ENCODE results near the gene TBC1D20. TPM values are rescaled to one million over a fixed set of nuclear protein-coding genes. Genes with fewer than 3 reads are reported as not detected.

TBC1D20 gene
- total and polyA plus RNA-seq, 2 of the 4 experiments (the other 2 are of a cell fraction), result 39.1 to 42.8 TPM

GRCh38 chr20:412081-412480, 50.3 kb downstream of the TBC1D20 start:
- Histone ChIP-seq H3K79me1 (ENCODE audit: low read depth in 1 of 2, low read length in 2 of 2) (peaks cover 26 to 65% of the 10 kb centered on the region in 2 experiments), H2BK15ac (ENCODE audit: low read depth, low read length) (no peak overlapping the region), H3K56ac (ENCODE audit: extremely low read depth, insufficient read depth, low read length) (no peak overlapping the region), H2AK9ac (replicated peaks; ENCODE audit: low read depth, low read length, poor library complexity) (no peak overlapping the region), H3K27me3 (ENCODE audit: control insufficient read depth, insufficient read depth, low read length) (no peaks in the 10 kb centered on the region), H2BK5ac (ENCODE audit: low read depth, low read length, poor library complexity, severe bottlenecking) (no peak overlapping the region), H3K4me3 (ENCODE audit: insufficient read depth, low read depth, low read length) (no peak overlapping the region), H3K18ac (ENCODE audit: low read depth, low read length) (no peak overlapping the region), H3K36me3 (ENCODE audit: control insufficient read depth, insufficient read depth, low read length) (peaks cover 15% of the 10 kb centered on the region), H3K27ac (ENCODE audit: insufficient read depth, low read length) (no peak overlapping the region), H4K8ac (ENCODE audit: low read depth in 2 of 2, low read length in 2 of 2) (no peak overlapping the region), H3K9me3 (ENCODE audit: control insufficient read depth, insufficient read depth, low read length) (no peaks in the 10 kb centered on the region), H3K9ac (ENCODE audit: low read depth, low read length) (no peak overlapping the region), H3K23ac (ENCODE audit: low read depth, low read length) (no peak overlapping the region), H2BK120ac (ENCODE audit: low read depth, low read length) (no peak overlapping the region), H2BK20ac (ENCODE audit: low read depth, low read length) (no peak overlapping the region), H3K9me1 (ENCODE audit: insufficient read depth, low read length) (peaks cover 11% of the 10 kb centered on the region; the same call in 1 of the 2 replicates), H4K5ac (ENCODE audit: low read depth, low read length) (no peak overlapping the region), H4K91ac (ENCODE audit: insufficient read depth, low read depth, low read length) (no peak overlapping the region), H4K20me1 (ENCODE audit: insufficient read depth, low read length) (peaks cover 24% of the 10 kb centered on the region; the same call in 1 of the 2 replicates), H3K4ac (ENCODE audit: low read depth, low read length) (no peak overlapping the region), H3K14ac (replicated peaks; ENCODE audit: low read depth, low read length) (no peak overlapping the region), H2AFZ (replicated peaks; ENCODE audit: low read length, poor library complexity) (no peak overlapping the region), H2AK5ac (ENCODE audit: low read depth, low read length) (no peak overlapping the region), H3K4me1 (ENCODE audit: control insufficient read depth, insufficient read depth, low read length) (peaks cover 16% of the 10 kb centered on the region), H3K4me2 (ENCODE audit: low read depth, low read length) (no peak overlapping the region)
- dilution Hi-C loops (cut with HindIII; ENCODE audit: low sequenced_read_pairs, unreplicated experiment), result no loop called here
- CTCF ChIA-PET, result no interaction called here
- DNase-seq (no peak), ATAC-seq (ENCODE audit: low read depth) (no peak)
- no TSS peak for BruUV-seq (replicated peaks)
- intact Hi-C loops (cut with micrococcal nuclease), result no loop called here
- POLR2A ChIA-PET (ENCODE audit: unreplicated experiment), result no interaction called here
- in situ Hi-C loops (cut with MboI; ENCODE audit: low sequenced_read_pairs), result no loop called here
- WGBS, 2 experiments (ENCODE audit: extremely low coverage in 2 of 2, insufficient read length in 1 of 2), result no CpG with 5 or more reads among the region's 3 CpGs
- TF ChIP-seq ELK1 (IDR thresholded peaks at IDR 0.05; ENCODE audit: borderline replicate concordance, low read depth, low read length) (no peak), CHD1 (IDR thresholded peaks at IDR 0.05; ENCODE audit: low read depth, low read length) (no peak), POLR2A (IDR thresholded peaks at IDR 0.05; ENCODE audit: low read depth, low read length) (no peak), SMC3 (IDR thresholded peaks at IDR 0.05; ENCODE audit: low read depth, low read length) (no peak), MAZ (IDR thresholded peaks at IDR 0.05; ENCODE audit: borderline replicate concordance, low read depth, low read length) (no peak), MAFK (IDR thresholded peaks at IDR 0.05; ENCODE audit: low read depth, low read length) (no peak), BHLHE40 (IDR thresholded peaks at IDR 0.05; ENCODE audit: low read depth, low read length) (no peak), NFE2L2 (IDR thresholded peaks at IDR 0.05; ENCODE audit: low read depth, low read length) (no peak), RCOR1 (IDR thresholded peaks at IDR 0.05; ENCODE audit: insufficient replicate concordance, low read length) (no peak)

Data from IMR-90 (cell line).